Aortic smooth muscle cell (primary cell): ENCODE results near the gene NEUROD6. TPM values are rescaled to one million over a fixed set of nuclear protein-coding genes. Genes with fewer than 3 reads are reported as not detected.

Experiments used
- total RNA-seq: library from RNA; depleted of rRNA; stranded (reverse); fragments of >200 nt; gene quantifications from 2 replicates; pipeline ENCODE4 v1.2.3, GENCODE V29; 2014

NEUROD6 gene
- total RNA-seq = not detected in 2 replicates

GRCh38 chr7:31340603-31341002 is at the start of gene NEUROD6:
Gene NEUROD6, minus strand, starts transcription at chr7:31340726. Its CDS starts 1,458 bp downstream, at chr7:31339268.

Other genes with a start within 250 kb of the NEUROD6 start
- not detected in 2 replicates for gene ITPRID1, start 173.4 kb upstream of the NEUROD6 start, total RNA-seq